NCI-H2196 treated with DMSO at 0.1 percent for 48 hours (cell line): ENCODE data around the gene BABAM1.

Experiments
- DNase-seq: peaks from one replicate; lab custom pipeline; 2025; ENCODE audit not compliant: unreplicated experiment; lab: John Stamatoyannopoulos, UW

The BABAM1 gene

DNA sequence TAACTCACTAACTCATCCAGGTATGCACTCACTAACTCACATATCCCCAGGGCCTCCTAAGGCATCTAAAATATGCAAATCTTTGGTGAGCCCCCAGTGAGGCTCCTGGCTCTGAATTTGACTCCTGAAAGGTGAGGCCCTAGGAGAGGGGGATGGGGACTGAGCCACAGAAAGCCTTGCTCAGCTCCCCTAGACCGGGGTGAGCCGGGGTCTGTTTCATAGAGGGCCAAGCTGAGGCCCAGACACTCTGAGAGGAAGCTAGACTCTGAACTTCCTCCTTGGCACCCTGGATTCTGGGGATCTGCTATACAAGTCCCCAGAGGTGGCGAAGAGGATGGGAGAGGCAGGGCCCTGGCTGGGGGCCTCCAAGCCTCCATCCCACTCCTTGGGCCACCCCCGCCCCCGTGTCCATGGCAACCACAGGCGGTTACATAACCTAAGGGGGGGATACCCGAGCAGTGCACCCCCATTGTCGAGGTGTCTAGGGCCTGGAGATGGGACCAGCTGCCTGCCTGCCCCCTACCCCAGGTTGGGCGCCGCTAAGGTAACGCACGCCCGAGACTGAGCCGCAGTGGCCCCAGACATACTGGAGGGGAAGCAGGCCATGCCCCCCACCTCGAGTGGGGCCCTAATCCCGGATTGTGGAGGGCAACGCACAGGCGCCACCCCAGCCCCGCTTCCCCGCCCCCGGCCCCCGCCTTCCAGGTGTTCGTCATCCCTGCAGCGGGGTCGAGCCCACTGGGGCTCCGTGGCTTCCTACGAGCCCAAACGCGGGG lies 35.3 kb downstream of the BABAM1 start:
- DNase-seq: no peak

DNA sequence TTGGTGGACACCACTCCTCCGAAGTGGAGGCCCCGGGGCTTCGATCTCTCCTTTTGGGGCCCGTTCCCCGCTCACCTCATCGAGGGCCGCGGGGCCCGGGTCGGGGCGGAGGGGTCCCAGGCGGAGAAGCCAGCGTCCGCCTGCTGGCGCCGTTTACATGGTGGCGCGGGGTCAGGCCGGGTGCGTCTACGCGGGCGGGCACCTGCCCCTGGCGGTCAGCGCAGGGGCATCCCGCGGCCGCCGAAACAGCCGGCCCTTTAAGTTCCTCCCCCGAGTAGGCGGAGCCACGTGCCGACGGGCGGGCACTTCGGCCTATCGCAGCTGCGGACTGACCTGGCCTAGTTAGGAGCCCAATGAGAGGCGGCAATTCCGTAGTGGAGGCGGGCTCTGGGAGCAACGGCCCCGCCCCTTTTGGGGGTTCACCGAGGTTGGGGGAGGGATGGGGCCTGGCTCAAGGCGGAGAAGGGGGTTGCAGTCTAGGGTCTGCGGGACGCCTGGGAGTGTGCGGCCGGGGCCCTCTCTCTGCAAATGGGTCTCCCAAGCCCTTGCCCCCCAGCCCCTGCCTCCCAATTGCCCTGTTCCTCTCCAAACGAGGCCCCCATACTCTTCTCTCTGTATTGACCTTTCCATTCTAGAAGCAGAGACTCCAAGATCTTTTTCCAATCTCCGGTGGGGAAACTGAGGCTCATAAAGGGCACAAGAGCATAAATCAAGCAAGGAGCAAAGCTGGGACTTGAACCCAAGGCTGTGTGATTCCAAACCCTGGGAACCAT lies 36.1 kb downstream of the BABAM1 start, which contains the start of gene ABHD8:
ABHD8 (minus strand) TSS at position 259 of the 773 bp plus-strand sequence. CDS start 1,809 bp downstream, outside the sequence.
- peak; percentile 90 for DNase-seq

GRCh38 chr19:17303940-17304267 lies 36.7 kb downstream of the BABAM1 start:
- no peak for DNase-seq

- DNase-seq: no peak
Observed at GRCh38 chr19:17304386-17305215, 37.4 kb downstream of the BABAM1 start.

- DNase-seq: no peak
Observed at GRCh38 chr19:17305216-17305516, 37.9 kb downstream of the BABAM1 start.

- DNase-seq: peak; percentile 99
Observed at GRCh38 chr19:17305517-17306284, 38.5 kb downstream of the BABAM1 start, which contains the start of gene MRPL34. MRPL34 (plus strand) TSS chr19:17305872; CDS start chr19:17305893, 21 bp downstream.

DNA sequence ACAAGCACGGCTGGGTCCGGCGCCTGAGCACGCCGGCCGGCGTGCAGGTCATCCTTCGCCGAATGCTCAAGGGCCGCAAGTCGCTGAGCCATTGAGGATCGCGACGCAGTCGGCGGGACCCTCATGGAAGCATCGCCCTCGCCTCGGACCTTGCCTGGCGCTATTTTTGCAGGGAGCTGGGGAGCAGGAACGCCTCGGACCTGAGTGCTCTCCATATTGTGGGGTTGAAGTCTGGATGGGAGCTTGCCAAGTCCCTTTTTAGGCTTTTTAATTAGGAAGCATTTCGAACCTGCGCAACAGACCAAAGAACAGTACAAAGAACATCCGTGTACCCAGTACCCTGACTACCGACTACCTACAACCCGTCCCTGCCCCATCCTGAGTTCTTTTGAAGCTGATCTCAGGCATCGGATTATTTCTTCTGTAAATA lies 39.1 kb downstream of the BABAM1 start:
- DNase-seq: no peak

DNA sequence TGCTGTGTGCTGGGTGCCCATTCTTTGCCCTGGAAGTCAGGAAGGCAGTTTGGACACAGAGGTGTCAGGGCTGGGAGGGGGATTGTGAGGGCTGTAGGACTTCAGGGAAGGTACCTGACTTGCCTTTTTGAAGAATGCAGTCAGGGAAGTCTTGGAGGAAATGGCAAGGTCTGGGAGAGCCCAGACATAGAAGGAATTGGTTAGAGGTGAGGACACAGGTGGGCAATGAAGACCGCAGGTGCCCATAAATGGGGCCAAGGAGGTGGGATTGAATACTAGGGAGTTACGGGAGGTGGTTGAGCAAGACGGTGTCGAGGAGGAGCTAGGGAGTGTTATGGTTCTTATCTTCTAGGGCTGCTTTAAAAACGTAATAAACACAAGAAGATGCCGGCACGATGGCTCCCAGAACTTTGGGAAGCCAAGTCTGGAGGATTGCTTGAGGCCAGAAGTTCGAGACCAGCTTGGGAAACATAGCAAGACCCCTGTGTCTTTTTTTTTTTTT lies 40.7 kb downstream of the BABAM1 start:
- DNase-seq: no peak

DNA sequence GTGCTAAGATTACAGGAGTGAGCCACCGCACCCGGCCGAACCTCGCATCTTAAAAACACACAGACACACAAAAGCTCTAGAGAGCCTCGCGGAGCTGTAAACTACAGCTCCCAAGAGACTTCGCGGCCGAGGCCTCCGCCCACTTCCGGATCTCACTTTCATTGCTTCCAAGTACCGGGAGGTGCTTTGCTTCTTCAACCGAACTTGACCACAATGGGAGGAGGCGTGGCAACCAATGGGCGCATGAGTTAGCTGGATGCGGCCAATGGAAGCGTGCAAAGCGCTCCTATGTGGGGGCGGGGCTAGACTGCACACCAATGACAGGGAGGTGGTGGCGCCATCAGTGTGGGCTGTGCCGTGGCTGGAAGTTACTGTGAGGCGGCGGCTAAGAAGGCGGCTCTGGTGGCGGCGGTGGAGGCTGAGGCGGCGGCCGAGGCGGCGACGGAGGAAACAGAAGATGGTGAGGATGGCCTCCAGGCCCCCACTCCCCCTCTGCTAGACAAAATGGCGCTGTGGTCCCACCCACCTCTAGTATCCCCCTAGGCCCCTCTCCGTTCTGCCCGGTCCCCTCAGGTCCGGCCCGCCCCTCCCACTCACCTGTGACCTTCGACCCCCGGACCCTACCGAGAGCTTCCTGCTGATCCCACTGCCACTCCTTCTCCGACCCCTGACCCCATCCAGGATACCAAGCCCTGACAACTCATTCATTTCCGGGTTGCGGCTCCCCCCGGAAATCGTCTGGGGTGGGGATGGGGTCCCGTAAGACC lies 42.1 kb downstream of the BABAM1 start, which contains the start of gene DDA1:
DDA1 (plus strand) TSS at position 366 of the 767 bp plus-strand sequence; CDS start at position 458, 92 bp downstream.
- DNase-seq: peak; percentile 99

GRCh38 chr19:17309965-17310461 lies 42.8 kb downstream of the BABAM1 start:
- DNase-seq: no peak

GRCh38 chr19:17311455-17312188 lies 44.4 kb downstream of the BABAM1 start:
- no peak for DNase-seq

DNA sequence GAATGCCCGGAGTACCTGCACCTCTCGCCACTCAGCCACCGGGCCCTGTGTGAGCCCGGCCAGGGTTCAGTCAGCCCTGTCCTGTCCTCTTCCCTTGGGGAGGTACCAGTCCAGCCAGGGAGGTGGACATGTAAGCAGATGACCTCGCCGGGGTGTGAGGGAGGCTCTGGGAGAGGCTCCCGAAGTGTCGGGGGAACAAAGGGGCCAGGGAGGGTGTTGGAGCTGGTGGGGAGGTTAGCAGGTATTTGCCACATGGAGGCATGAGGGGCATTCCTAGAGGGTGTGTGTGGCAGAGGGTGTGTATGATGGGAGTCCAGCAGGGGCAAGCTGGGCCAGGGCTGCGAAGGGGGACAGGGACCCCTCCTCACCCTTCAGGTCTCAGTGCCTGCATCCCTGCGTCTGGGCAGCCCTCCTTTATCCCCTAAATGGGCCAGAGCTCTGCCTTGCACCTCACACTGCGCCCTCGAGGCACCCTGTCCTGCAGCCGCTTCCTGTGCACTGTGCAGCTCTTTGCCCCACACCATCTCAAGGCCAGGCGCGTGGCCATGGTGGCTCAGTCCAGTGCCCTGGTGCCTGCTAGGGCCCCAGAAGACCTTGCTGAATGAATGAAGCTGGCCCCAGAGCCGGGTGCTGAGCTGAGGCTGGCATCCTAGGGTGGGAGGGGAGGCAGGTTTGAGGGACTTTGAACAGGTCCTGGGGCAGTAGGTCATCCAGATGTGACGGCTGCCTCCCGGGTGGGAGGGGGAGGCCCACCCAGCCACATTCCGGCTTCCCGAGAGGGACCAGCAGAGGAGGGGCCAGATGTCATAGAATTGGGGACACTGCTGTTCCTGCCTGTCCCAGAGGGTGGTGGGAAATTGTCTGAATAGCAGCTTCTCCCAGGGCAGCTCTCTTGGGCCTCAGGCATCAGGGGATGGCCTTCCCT lies 45.2 kb downstream of the BABAM1 start:
- DNase-seq: no peak

DNA sequence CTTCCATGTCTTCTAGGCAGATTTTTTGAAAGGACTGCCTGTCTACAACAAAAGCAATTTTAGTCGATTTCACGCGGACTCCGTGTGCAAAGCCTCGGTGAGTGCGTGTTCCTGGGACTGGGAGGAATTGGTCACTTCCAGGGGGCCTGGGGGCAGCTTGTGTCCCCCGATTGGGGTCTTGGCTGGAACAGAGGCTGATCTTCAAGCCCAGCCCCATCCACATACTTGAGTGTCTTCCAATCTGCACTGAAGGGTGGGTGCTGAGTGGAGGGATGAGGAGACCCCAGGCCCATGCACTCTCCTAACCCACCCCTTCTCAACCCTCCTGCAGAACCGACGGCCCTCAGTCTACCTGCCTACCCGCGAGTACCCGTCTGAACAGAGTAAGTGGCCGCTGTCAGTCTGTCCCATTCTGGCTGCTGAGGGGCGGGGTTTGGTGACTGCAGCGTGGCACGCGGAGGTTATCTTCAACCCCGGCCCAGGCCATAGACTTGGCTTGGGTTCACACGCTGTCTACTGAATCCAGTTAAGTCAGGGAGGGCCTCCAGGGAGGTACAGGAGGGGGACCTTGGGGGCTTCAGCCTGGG lies 46.9 kb downstream of the BABAM1 start:
- DNase-seq: no peak

- no peak for DNase-seq
Observed at GRCh38 chr19:17318966-17319365, 51.7 kb downstream of the BABAM1 start.

GRCh38 chr19:17319473-17320238 lies 52.4 kb downstream of the BABAM1 start:
- DNase-seq: no peak

DNA sequence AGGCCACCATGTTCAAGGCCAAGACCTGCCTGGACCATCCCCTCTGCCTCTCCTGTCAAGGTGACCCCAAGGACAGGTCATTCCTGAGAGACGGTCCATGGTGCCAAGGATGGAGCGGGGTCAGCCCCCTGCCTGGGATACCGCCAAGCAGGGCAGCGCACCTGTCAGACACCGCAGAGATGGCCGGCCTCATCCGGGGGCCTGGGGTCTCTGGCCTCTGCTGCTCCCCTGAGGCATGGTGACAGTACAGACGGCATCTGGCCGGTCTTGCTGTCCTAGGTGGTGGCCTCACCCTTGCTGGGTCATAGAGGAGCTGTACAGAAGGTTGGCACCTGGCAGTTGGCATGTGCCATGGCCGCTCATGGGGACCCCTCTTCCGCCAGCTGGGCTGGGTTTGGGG lies 53.2 kb downstream of the BABAM1 start:
- no peak for DNase-seq
